HepG2 (cell line): Measurements from ENCODE around the gene CADPS2. TPM values are rescaled to one million over a fixed set of nuclear protein-coding genes. Genes with fewer than 3 reads are reported as not detected.

Experiments
- ATAC-seq: fragments of 200-7000 bp; cut with Tn5 transposase; 3 replicates; pipeline ENCODE4 v1.9.1; 2020; ENCODE audit warnings: mild to moderate bottlenecking, moderate library complexity
- BruUV-seq: library from RNA; stranded (reverse); fragments of 400-500 nt; replicated peaks from 2 replicates; lab custom pipeline; 2021; lab: Mats Ljungman, UMichigan
- CTCF ChIA-PET: fragments of 300-600 bp; formaldehyde crosslinking; extraction: SDS; loops from one replicate; lab custom pipeline; 2021; ENCODE audit warnings: low total read pairs, inconsistent platforms, low intra/inter-chr PET ratio; lab: Yijun Ruan, JAX
- POLR2A ChIA-PET: fragments of 350-600 bp; sonication (Branson Sonifier 250); formaldehyde crosslinking; loops from one replicate; lab custom pipeline; 2020; ENCODE audit warnings: antibody characterized with exemption, inconsistent platforms; lab: Yijun Ruan, JAX
- DNase-seq: peaks from one replicate; pipeline ENCODE4 v3.0.0-alpha.2; 2015; ENCODE audit warnings: low spot score
- FAIRE-seq: peaks from 3 replicates; lab custom pipeline; 2011; peaks lifted over from hg19 to GRCh38; lab: Jason Lieb, UNC
- H2AFZ ChIP-seq: one replicate; pipeline ENCODE4 v1.6.1; 2011; ENCODE audit warnings: low read length, inconsistent platforms
- H3K27ac ChIP-seq: fragments of 300-600 bp; 3 replicates; pipeline ENCODE4 v1.8.0; 2011; ENCODE audit warnings: mixed run types, mild to moderate bottlenecking, mixed read lengths, low read length, inconsistent platforms; ENCODE audit not compliant: insufficient read depth; ENCODE audit errors: extremely low read length
- H3K27me3 ChIP-seq, 2 experiments: fragments of 200-600 bp in 1 of 2; 2 replicates in 1 of 2; 3 replicates in 1 of 2; pipeline versions ENCODE4 v1.6.0 to v1.8.0; 2011; ENCODE audit warnings: low read length in 2 of 2, mild to moderate bottlenecking in 2 of 2, moderate library complexity in 2 of 2, inconsistent platforms in 1 of 2; ENCODE audit not compliant: insufficient read depth in 2 of 2, control insufficient read depth in 1 of 2
- H3K36me3 ChIP-seq, 2 experiments: fragments of 200-600 bp in 1 of 2; replicated peaks in 1 of 2; 2 replicates in 1 of 2; 3 replicates in 1 of 2; pipeline versions ENCODE4 v1.5.1 to v1.8.0; 2011; ENCODE audit warnings: low read length in 2 of 2, inconsistent platforms in 1 of 2; ENCODE audit not compliant: insufficient read depth in 2 of 2, control insufficient read depth in 1 of 2
- H3K4me1 ChIP-seq: 2 replicates; pipeline ENCODE4 v1.5.1; 2012; ENCODE audit warnings: low read length, inconsistent platforms; ENCODE audit not compliant: insufficient read depth
- H3K4me2 ChIP-seq: 2 replicates; pipeline ENCODE4 v1.6.0; 2011; ENCODE audit warnings: low read depth, low read length, inconsistent platforms
- H3K4me3 ChIP-seq, 3 experiments: fragments of 200-600 bp in 1 of 3; sonication (generic), shearing (Covaris generic) in 1 of 3; replicated peaks in 1 of 3; 2 replicates each; pipeline ENCODE4 v1.5.1; 2011 to 2016; ENCODE audit warnings: low read length in 3 of 3, inconsistent platforms in 2 of 3, low read depth in 2 of 3, mild to moderate bottlenecking in 2 of 3, control low read depth in 1 of 3, mixed read lengths in 1 of 3; ENCODE audit not compliant: insufficient read depth in 1 of 3
- H3K79me2 ChIP-seq: one replicate; pipeline ENCODE4 v1.6.1; 2011; ENCODE audit warnings: low read length, inconsistent platforms; ENCODE audit not compliant: insufficient read depth
- H3K9ac ChIP-seq: 2 replicates; pipeline ENCODE4 v1.6.0; 2011; ENCODE audit warnings: mild to moderate bottlenecking, low read depth, low read length, inconsistent platforms; ENCODE audit not compliant: insufficient read depth
- H3K9me3 ChIP-seq: 2 replicates; pipeline ENCODE4 v1.5.1; 2012; ENCODE audit warnings: mild to moderate bottlenecking, low read length
- H4K20me1 ChIP-seq: 2 replicates; pipeline ENCODE4 v1.6.0; 2011; ENCODE audit warnings: inconsistent platforms, mild to moderate bottlenecking, low read length, moderate library complexity; ENCODE audit not compliant: insufficient read depth
- ARID2 ChIP-seq: sonication (generic); formaldehyde crosslinking; IDR thresholded peaks from 2 replicates; pipeline ENCODE4 v1.8.1; 2022; ENCODE audit warnings: mild to moderate bottlenecking, missing genetic modification reagents, borderline replicate concordance
- ARID3A ChIP-seq: IDR thresholded peaks from 2 replicates; pipeline ENCODE4 v1.6.1; 2012; ENCODE audit warnings: low read depth, low read length, improper control_type of control experiment
- GPBP1L1 ChIP-seq: sonication (generic); formaldehyde crosslinking; IDR thresholded peaks from 2 replicates; pipeline ENCODE4 v1.5.0; 2020; ENCODE audit warnings: mild to moderate bottlenecking, missing genetic modification reagents
- HOXA3 ChIP-seq: sonication (generic); formaldehyde crosslinking; IDR thresholded peaks from 2 replicates; pipeline ENCODE4 v1.5.0; 2020; ENCODE audit warnings: missing genetic modification reagents
- PRDM10 ChIP-seq: sonication (generic); formaldehyde crosslinking; IDR thresholded peaks from 2 replicates; pipeline ENCODE4 v1.4.0; 2020; ENCODE audit warnings: low read depth, missing genetic modification reagents
- TERF1 ChIP-seq: sonication (generic); formaldehyde crosslinking; IDR thresholded peaks from 2 replicates; pipeline ENCODE4 v1.8.0; 2022; ENCODE audit warnings: mild to moderate bottlenecking, missing genetic modification reagents, moderate library complexity
- ZFP36L2 ChIP-seq: sonication (generic); formaldehyde crosslinking; IDR thresholded peaks from 2 replicates; pipeline ENCODE4 v1.4.0; 2020; ENCODE audit warnings: missing genetic modification reagents
- ZFX ChIP-seq: sonication (generic); formaldehyde crosslinking; IDR thresholded peaks from 2 replicates; pipeline ENCODE4 v1.4.0; 2020; ENCODE audit warnings: mild to moderate bottlenecking, low read depth, missing genetic modification reagents, moderate library complexity
- ZNF205 ChIP-seq: IDR thresholded peaks from 2 replicates; pipeline ENCODE4 v1.6.1; 2018; ENCODE audit warnings: missing biosample characterization, missing genetic modification reagents
- ZNF451 ChIP-seq: sonication (generic); formaldehyde crosslinking; IDR thresholded peaks from 2 replicates; pipeline ENCODE4 v1.5.0; 2020; ENCODE audit warnings: mild to moderate bottlenecking, missing genetic modification reagents
- ZNF678 ChIP-seq: sonication (generic); formaldehyde crosslinking; IDR thresholded peaks from 2 replicates; pipeline ENCODE4 v1.4.0; 2020; ENCODE audit warnings: mild to moderate bottlenecking, missing genetic modification reagents
- ZSCAN20 ChIP-seq: sonication (generic); formaldehyde crosslinking; IDR thresholded peaks from 2 replicates; pipeline ENCODE4 v1.4.0; 2020; ENCODE audit warnings: missing genetic modification reagents, mild to moderate bottlenecking, borderline replicate concordance
- WGBS: methylation state at CpG from one replicate; pipeline ENCODE4 v1.1.6; 2017; ENCODE audit warnings: low lambda C conversion rate; 5-methylcytosine and 5-hydroxymethylcytosine counted together
- in situ Hi-C: cut with HindIII; loops from 2 replicates; pipeline ENCODE4 v1.10.0; 2017; ENCODE audit warnings: low pct_unique_long_range_greater_than_20kb; ENCODE audit not compliant: extremely low pct_ligation_motif_present
- intact Hi-C: fragments of 100-400 bp; cut with micrococcal nuclease; formaldehyde crosslinking; loops from one replicate; pipeline ENCODE4 v1.10.0; 2022; ENCODE audit not compliant: unreplicated experiment
- polyA plus RNA-seq, 8 experiments: library from polyadenylated mRNA; depleted of rRNA in 3 of 8; stranded (reverse) in 7 of 8; unstranded in 1 of 8; fragments of >200 nt; fragmentation: Illumina TruSeq in 4 of 8; extraction: Trizol in 4 of 8; gene quantifications; 2 replicates each; pipeline versions ENCODE4 v1.2.1 to v1.2.3, GENCODE V29; 2011 to 2016; ENCODE audit warnings: low read depth in 4 of 8, missing spikeins in 1 of 8, mixed read lengths in 1 of 8; ENCODE audit not compliant: insufficient read depth in 1 of 8
- total RNA-seq, 5 experiments: library from RNA; depleted of rRNA; stranded (reverse); fragments of >200 nt; fragmentation: Illumina TruSeq; extraction: Trizol; gene quantifications; 2 replicates each; pipeline ENCODE4 v1.2.3, GENCODE V29; 2016; ENCODE audit warnings: low read depth in 1 of 5

Gene CADPS2
- total and polyA plus RNA-seq, 2 of the 13 experiments (the other 11 are each of a cell fraction or from before 2014, with no cell fraction given): 17.6 to 43.8 TPM

- in situ Hi-C loops: loop anchor here (10.0 kb wide), 1 partner anchor 79 kb away; no protein-coding TSS in a partner anchor
- no TSS peak for BruUV-seq
- FAIRE-seq (no peak), DNase-seq (no peak)
- Histone ChIP-seq H3K9ac (no peak overlapping the region), H3K4me3 (peak overlapping the region; percentile 81 to 98 (median 92); a peak in 3 of 6 replicates), H3K79me2 (peaks cover 14% of the 10 kb centered on the region), H3K36me3 (no peaks in the 10 kb centered on the region)
- POLR2A ChIA-PET: no interaction called here
- TF ChIP-seq ZNF451 (CRISPR knock-in tag): no peak
- TF ChIP-seq ZFP36L2 (CRISPR knock-in tag): no peak
- no peak for TF ChIP-seq ARID2 (CRISPR knock-in tag)
- no peak for TF ChIP-seq TERF1
- TF ChIP-seq ZSCAN20 (CRISPR knock-in tag): no peak
- no peak for TF ChIP-seq ZNF205 (CRISPR knock-in tag)
- TF ChIP-seq GPBP1L1 (CRISPR knock-in tag): no peak
- TF ChIP-seq HOXA3 (CRISPR knock-in tag): no peak
- no peak for TF ChIP-seq ZFX (CRISPR knock-in tag)
- no peak for TF ChIP-seq PRDM10 (CRISPR knock-in tag)
- no peak for TF ChIP-seq ZNF678 (CRISPR knock-in tag)
- TF ChIP-seq ARID3A: no peak
- TF ChIP-seq, all 625 proteins: peak for 0
- Histone ChIP-seq H3K27ac (no peak overlapping the region), H3K4me2 (peak overlapping the region; percentile 94), H3K4me1 (peaks cover 61% of the 10 kb centered on the region), H3K27me3 (no peaks in the 10 kb centered on the region; a peak in 1 of 5 replicates), H2AFZ (no peak overlapping the region), H3K9me3 (no peaks in the 10 kb centered on the region), H4K20me1 (no peaks in the 10 kb centered on the region; the same call in 1 of the 2 replicates)
- no peak for ATAC-seq
- 81% methylated on average over 4 of the region's 4 CpGs for WGBS
- CTCF ChIA-PET: no interaction called here
- intact Hi-C loops: loop anchor here (2.0 kb wide), 1 partner anchor 35 kb away; no protein-coding TSS in a partner anchor
Observed at GRCh38 chr7:122884186-122884585, 2.1 kb downstream of the CADPS2 start.
